ENCODE measurements around the gene MTOR.
"Not testable (repeated sequence)": the region's sequence is repeated elsewhere in the genome, so short reads cannot be mapped to it uniquely, and the experiment has no call there.

MTOR gene

DNA sequence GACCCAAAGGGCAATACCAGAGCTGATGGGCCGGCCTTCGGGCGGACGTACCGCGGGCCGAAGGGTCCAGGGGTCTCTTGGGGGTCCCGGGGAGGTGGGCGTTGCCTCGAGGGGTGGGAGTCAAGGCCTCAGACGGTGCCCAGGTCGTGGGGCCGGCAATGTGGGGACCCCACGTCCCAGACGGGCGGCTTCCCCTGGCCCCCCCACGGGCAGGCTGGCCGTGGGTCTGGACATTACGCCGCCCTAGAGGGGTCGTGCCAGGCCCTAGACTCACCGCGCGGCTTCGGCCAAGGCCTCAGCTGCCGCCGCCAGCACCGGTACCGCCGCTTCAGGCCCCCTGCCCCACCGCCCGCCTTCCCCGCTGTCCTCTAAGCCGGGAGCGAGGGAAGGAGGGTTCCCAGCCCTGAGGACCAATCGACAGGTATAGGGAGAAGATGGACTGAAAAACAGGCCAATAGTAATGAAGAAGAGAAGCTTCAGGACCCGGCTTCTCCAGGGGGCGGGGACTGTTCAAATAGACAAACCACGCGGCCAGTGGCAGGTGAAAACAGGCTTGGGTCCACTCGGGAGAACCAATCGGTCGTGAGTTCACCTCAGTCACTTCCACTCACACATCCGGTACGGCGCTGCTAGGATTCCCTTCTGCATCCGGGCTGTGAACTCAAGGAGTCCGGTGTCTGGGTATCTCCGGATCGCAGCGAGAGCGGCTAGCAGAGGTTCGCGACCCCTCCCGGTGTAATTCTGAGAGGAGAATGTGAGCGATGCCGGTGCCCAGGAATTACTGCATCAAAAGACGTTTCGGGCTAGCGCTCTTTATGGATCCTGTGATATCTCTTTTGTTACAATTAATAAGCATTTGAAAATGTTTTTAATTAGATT is at the start of gene MTOR:
TSS of gene MTOR (minus strand) at position 381 of the 879 bp plus-strand sequence. CDS start 3,142 bp downstream, outside the sequence.
- DNase-seq (ENCODE audit: low read depth), result peak; percentile 100

DNA sequence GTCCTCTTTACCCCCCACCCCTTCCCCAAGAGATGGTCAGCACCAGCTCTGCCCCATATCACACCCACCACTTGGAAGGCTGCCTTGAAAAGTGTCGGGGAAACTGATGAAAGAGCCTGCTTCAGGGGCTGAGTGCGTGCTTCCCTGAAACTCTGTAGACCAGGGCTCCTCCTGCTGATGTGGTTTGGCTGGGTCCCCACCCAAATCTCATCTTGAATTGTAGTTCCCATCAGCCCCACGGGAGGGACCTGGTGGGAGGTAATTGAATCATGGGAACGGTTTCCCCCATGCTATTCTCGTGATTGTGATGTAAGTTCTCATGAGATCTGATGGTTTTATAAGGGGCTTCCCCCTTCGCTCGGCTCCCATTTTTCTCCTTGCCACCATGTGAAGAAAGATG is 47.0 kb upstream of the MTOR start:
- no peak for DNase-seq (ENCODE audit: low read depth)

DNA sequence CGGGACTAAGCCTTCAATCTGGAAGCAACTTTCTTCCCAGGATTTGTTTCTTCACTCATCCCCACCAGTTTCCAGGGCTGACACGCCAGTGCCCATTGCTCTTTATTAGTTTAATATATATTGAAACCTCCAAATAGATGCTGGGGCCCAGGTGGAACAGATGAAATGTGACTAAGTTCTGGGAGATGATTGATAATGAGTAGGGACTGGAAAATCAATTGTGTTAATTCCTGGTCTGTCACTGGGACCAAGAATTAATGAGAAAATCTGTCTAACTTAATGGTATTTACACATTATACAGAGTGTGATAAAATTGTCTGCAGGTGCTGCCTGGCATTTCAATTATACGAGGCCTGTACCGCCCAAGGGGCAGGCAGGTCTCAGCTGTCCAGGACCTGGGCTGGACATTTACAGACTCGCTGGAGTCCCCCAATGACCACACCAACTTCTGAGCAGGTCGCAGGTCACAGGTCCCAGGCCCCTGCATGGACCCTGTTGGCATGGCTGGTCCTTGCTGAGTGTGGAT is 46.4 kb upstream of the MTOR start:
- DNase-seq (ENCODE audit: low read depth), result no peak

DNA sequence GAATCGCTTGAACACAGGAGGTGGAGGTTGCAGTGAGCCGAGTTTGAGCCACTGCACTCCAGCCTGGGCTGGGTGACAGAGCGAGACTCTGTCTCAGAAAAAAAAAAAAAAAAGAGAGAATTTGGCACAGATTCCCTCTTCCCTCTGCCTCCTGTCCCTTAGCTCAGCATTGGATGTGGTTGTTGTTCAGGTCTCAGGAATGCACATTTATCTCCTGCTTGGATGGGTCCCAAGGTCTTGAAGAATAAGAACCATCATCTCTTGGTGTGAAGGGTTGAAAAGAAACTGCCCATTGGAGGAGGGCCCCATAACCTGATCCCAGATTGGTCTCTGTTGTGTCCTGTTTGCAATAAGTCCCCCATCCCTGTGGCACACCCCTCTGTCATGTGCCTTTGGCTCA is 45.5 kb upstream of the MTOR start:
- peak; percentile 29 for DNase-seq (ENCODE audit: low read depth)

DNA sequence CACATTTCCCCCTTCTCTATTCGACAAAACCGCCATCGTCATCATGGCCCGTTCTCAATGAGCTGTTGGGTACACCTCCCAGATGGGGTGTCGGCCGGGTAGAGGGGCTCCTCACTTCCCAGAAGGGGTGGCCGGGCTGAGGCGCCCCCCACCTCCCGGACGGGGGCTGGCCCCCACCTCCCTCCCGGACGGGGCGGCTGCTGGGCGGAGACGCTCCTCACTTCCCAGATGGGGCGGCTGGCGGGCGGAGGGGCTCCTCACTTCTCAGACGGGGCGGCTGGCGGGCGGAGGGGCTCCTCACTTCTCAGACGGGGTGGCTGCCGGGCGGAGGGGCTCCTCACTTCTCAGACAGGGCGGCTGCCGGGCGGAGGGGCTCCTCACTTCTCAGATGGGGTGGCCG is 43.2 kb upstream of the MTOR start:
- DNase-seq (ENCODE audit: low read depth), result not testable (repeated sequence)

DNA sequence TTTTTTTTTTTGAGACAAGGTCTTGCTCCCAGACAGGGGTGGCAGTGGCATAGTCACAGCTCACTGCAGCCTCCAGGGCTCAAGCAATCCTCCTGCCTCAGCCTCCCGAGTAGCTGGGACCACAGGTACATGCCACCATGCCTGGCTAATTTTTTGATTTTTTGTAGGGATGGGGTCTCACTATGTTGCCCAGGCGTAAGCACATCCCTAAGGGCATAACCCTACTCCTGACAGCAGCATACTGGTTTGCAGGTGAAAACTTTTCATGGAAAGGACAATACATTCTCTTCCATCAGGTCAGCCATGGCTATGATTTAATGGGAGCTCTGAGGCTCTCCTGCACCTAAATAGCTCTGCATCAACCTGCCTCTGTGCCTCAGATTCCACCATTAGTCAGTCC is 40.0 kb upstream of the MTOR start:
- DNase-seq (ENCODE audit: low read depth), result no peak

DNA sequence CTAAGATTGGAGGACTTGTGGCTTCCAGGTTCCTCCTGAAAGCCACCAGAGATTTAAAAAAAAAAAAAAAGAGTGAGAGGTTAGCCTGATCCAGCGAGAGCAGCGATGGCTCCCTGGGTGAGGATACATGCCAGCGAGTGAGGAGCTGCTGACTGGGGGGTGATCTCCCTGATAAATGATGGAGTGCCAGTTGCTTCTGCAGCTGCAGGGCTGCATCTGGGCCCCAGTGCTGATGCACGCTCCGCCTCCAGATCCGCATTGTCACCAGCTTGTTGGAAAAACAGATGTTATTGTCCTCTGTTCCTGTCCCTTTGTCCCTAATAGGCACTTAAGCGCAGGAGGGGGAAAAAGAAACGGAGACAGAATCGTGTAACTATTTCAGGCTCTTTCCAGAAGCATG is 39.2 kb upstream of the MTOR start:
- DNase-seq (ENCODE audit: low read depth), result no peak

DNA sequence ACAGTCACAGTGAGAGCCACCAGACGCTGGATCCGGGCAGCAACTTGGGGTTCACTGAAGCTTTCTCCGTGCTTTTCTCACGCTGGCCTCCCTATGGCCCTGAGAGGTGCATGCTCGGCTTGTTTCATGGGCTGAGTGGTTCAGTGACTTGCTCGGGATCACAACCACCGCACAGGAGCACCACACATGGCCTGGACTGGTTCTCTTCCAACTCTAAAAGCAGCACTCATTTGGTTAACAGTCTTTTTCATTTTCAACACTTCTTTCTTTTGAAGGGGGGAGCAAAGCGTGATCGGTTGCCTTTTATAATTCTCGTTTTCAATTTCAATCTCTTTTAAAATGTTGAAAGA is 36.8 kb upstream of the MTOR start:
- no peak for DNase-seq (ENCODE audit: low read depth)

DNA sequence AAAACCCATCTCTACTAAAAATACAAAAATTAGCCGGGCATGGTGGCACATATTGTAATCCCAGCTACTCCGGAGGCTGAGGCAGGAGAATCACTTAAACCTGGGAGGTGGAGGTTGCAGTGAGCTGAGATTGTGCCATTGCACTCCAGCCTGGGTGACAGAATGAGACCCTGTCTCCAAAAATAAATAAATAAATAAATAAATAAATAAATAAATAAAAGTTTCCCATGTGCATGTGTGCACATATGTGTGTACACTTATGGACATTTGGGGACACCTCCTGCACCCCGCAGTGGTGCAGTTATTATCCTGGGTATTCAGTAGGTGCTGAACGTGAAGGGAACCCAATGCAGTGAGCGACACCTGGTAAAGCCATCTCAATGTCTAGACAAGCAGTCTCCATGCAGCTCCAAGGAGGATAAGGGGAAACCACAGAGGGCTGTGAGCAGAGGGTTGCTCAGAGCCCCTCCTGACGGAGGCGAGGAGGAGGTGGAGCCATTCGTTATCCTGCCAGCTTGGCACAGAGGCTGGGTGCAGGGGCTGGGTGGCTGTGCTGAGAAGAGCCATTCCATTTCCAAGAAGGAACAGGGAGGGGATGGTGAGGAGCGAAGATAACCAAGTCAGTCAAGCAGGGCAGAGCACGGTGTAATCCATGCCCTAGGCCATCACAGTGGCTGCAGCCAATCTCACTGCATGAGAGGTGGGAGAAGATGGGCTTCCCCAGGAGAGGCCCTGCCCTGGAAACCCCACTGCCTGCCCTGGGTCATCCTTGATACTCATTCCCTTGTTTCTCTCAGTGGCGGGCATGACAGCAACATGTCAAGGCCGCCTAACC is 36.3 kb upstream of the MTOR start:
- no peak for DNase-seq (ENCODE audit: low read depth)

DNA sequence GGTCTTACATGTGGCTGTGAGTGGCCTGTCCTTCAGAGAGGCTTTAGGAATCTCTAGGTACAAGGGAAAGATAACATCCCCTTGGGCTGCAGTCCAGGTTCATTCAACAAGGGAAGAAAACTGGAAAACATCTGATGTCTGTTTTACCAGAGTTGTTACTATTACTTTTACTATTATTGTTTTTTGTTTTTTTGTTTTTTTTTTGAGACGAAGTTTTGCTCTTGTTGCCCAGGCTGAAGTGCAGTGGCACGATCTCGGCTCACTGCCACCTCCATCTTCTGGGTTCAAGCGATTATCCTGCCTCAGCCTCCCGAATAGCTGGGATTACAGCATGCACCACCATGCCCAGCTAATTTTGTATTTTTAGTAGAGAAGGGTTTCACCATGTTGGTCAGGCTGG is 35.4 kb upstream of the MTOR start:
- not testable (repeated sequence) for DNase-seq (ENCODE audit: low read depth)

DNA sequence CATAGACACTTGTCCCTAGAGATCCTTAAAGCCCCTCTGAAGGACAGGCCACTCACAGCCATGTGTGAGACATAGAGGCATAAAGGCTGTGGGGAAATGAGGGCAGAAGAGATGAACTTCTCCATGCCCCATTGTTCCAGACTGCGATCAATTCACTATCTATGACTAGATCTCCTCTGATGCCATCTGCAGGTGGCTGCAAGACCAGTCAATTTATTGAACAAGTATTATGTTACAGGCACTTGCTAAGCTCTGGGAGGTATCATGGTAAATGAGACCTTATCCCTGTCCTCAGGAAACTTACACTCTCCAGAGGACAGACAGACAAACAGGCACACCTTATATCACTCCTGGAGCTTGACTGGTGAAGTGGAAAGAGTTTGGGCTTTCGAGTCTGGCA is 33.6 kb upstream of the MTOR start:
- no peak for DNase-seq (ENCODE audit: low read depth)

DNA sequence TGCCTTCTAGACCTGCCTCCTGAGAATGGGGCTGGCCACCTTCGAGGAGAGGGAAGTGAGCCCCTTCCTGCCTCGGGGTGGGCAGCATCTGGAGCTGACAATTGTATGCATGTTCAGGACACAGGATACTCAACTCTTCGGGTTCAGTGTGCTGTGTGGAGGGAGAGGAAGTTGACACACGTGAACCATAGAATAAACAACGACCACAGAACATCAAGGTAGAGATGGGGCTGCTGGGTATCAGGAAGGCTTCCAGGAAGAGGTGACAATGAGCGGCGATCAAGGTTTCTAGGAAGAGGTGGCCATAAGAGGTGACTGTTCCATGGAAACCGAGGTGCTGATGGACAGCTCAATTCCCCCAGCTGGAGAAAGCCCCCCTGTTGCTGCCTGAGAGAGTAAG is 32.6 kb upstream of the MTOR start:
- DNase-seq (ENCODE audit: low read depth), result no peak

DNA sequence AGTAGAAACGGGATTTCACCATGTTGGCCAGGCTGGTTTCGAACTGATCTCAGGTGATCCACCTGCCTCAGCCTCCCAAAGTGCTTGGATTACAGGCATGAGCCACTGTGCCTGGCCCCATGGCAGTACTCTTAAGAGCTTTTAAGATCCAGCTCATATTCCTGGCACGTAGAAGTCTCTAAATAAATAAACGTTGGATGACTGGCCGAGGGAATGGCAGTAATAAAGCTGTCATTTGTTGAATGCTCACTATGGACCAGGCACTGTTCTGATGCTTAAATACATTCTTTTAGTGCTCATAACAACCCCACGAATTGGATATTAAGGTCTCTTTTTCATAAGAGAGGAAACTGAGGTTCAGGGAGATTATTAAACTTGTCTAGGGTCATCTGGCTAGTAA is 31.5 kb upstream of the MTOR start:
- DNase-seq (ENCODE audit: low read depth), result peak; percentile 67

DNA sequence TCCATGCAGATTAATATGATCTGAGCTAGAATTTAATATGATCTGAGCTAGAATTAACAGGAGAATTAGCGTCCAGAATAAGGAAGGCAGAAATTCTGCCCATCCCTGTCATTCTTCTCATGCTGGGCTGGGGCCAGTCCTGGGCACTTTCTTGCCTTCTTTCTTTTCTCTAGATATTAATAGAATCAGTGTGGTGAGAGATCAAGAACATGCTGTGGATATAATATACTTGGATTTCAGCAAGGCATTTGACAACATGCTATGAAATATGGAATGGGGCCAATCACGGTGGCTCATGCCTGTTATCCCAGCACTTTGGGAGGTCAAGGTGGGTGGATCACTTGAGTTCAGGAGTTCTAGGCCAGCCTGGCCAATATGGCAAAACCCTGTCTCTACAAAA is 28.7 kb upstream of the MTOR start:
- DNase-seq (ENCODE audit: low read depth), result no peak

DNA sequence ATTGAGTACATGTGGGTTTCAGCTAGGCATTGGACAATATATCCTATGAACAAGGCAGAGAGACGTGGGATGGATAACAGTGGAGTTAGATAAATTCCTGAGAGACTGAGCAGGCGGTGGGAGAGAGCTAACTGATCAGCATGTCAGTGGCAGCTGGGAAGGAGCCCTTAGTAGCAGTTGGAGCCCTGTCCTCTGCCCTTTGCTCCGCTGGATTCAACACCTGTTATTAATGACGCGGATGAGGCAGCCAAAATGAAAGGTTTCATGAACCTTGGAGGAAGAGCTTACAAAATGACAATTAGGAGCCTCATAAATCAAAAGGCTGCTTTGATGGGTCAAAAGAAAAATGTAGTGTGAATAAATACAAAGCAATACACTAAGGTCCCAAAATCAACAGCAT is 26.7 kb upstream of the MTOR start:
- no peak for DNase-seq (ENCODE audit: low read depth)

DNA sequence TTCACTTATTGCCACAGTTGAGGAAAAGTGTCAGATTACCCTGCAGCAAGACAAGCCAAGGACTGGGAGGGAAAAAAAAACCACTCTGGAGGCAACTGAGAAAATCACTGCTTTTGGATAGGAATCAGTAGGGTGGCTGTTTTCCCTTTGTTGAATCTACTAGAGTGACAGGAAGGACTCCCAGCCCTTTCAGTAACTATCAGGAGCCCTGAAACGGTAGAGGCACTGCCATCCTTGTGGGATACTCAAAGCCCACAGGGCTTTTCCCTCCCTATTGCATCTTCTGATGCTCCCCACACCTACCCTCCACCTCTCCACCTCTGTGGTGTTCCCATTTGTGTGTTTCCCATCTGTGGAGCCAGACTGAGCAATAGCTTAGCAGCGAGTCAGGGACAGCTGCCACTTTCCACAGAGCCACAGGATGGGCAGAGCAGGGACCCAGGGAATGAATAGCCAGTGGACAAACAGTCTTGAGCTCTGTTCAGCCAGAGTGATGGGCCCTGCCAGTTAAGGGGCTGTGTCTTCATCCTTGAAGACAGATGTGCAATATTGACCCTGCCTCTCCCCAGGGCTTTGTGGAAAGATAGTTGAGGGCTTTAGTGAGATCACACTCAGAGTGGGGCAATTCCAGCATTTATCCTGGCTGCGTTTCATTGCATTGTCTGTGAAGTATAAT is 24.5 kb upstream of the MTOR start:
- DNase-seq (ENCODE audit: low read depth), result peak; percentile 43

DNA sequence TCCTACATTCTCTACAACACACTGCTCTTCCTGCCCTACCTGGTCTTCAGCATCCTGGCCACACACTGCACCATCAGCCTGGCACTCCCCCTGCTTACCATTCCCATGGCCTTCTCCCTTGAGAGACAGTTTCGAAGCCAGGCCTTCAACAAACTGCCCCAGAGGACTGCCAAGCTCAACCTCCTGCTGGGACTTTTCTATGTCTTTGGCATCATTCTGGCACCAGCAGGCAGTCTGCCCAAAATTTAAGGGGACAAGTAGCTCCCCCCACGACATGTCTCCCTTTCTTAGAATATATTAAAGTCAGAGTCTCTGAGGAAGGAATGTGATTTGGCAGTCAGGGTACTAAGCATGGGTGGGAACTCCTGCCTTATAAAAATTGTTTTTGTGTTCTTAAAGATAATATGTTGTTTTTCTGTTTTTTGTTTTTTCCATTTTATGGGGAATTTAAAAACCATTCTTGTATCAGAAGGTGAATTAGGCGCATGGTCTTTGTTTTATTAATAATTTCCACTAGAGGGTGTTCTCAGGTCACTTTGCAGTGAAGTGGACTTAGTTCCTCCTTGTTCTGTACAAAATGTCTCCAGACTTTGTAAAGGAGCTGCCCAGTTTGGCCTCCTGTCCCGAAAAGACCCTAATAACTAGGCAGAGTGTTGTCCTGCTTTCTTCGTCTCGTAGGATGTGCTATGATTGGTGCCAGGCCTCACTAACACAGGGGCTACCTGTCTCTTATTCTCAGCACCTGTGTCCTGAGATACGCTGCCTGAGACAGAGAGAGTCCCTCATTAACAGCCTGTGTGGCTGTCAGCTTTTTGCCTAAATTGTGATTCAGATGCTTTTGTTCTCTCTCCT is 23.8 kb upstream of the MTOR start:
- peak; percentile 24 for DNase-seq (ENCODE audit: low read depth)

DNA sequence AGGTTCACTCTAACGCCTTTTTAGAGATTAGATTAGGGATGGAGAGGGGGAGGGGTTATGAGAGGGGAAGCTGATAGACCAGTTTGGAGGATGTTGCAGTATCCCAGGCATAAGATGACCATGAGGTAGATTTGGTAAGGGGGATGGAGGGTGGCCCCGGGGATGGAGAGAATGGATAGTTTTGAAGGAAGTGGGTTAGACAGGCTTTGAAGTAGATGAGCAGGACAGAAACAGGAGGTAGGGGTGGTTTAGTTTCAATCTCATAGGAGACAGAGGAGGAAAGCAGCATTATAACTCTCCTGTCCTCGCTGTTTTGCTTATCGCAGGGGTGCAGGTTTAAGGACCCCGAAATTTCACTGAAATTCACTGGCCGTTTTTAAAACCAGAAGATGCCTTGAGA is 22.4 kb upstream of the MTOR start:
- no peak for DNase-seq (ENCODE audit: low read depth)

DNA sequence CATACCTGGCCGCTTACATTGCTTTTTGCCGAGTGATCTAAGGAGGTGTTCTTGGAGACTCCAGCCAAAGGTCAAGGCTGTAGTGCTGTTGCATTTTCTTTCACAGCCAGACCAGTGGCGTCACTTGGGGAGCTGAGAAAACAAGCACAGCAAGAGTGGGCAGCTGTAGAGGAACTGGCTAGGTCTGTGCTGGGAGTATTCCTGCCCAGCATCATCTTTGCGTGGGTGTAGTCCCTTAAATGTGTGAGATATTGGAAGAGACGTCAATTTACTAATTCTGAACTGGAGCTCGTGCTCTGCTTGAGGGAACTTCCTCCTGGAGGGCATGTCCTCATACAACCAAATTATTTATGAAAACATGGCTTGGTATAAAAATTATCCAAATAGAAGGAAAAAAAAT is 20.8 kb upstream of the MTOR start:
- no peak for DNase-seq (ENCODE audit: low read depth)

DNA sequence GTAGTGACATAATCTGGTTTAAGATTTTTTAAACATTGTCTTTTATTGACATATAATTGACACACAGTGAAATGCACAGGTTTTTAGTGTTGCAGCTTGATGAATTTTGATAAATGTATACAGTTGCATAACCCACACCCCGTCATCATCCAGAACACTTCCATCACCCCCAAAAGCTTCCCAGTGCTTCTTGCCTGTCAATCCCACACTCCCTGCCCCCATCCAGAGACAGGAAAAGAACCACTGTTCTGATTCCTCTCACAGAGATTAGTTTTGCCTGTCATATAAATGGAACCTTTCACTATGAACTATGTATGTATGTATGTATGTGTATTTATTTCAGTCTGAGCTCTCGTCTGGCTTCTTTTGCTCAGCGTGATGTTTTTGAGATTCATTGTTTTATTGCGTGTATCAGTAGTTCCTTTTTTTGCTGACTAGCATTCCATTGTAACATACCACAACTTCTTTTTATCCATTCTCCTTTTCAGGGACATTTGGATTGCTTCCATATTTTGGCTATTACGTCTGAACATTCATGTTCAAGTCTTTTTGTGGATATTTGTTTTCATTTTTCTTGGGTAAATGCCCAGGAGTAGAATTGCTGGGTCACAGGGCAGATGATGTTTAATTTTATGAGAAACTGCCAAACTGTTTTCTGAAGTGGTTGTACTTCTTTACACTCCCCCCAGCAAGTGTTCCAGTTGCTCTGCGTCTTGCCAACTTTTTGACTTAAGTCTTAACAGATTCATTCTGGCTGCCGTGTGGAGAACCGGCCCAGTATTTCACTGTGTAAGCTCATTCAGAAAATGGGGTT is 19.4 kb upstream of the MTOR start:
- peak; percentile 92 for DNase-seq (ENCODE audit: low read depth)
